K562 (cell line): ENCODE data around the gene PCSK6. TPM values are rescaled to one million over a fixed set of nuclear protein-coding genes. Genes with fewer than 3 reads are reported as not detected.

Experiments
- ATAC-seq: fragments of 200-7000 bp; cut with Tn5 transposase; 3 replicates; pipeline ENCODE4 v1.9.1; 2020; ENCODE audit warnings: moderate library complexity
- BruUV-seq: library from RNA; stranded (reverse); fragments of 400-500 nt; replicated peaks from 2 replicates; lab custom pipeline; 2021; lab: Mats Ljungman, UMichigan
- CTCF ChIA-PET: fragments of 300-600 bp; formaldehyde crosslinking; extraction: SDS; loops from one replicate; lab custom pipeline; 2021; ENCODE audit warnings: low intra/inter-chr PET ratio; lab: Yijun Ruan, JAX
- POLR2A ChIA-PET: fragments of 300-600, 350-650 bp; sonication (Branson Sonifier 250); formaldehyde crosslinking; extraction: SDS; loops from one replicate; lab custom pipeline; 2021; ENCODE audit warnings: antibody characterized with exemption, inconsistent platforms; lab: Yijun Ruan, JAX
- DNase-seq, 4 experiments: peaks; one replicate each; pipeline versions ENCODE4 v3.0.0 to v3.0.0-alpha.2; 2011 to 2018; ENCODE audit warnings: low spot score in 3 of 4, mixed read lengths in 3 of 4; ENCODE audit errors: extremely low read depth in 1 of 4
- FAIRE-seq: peaks from 2 replicates; lab custom pipeline; 2011; peaks lifted over from hg19 to GRCh38; lab: Jason Lieb, UNC
- H2AFZ ChIP-seq: 2 replicates; pipeline ENCODE4 v1.6.0; 2011; ENCODE audit warnings: low read depth, low read length, control low read depth, inconsistent platforms
- H3K27ac ChIP-seq: fragments of 200-600 bp; 3 replicates; pipeline ENCODE4 v1.8.0; 2011; ENCODE audit warnings: low read depth, mild to moderate bottlenecking, control low read depth, inconsistent platforms, low read length, moderate library complexity, mixed read lengths; ENCODE audit errors: extremely low read depth
- H3K27me3 ChIP-seq, 2 experiments: fragments of 300-600 bp in 1 of 2; 2 replicates in 1 of 2; 3 replicates in 1 of 2; pipeline versions ENCODE4 v1.6.0 to v1.8.0; 2011; ENCODE audit warnings: inconsistent platforms in 2 of 2, low read length in 2 of 2, mild to moderate bottlenecking in 1 of 2, mixed read lengths in 1 of 2, moderate library complexity in 1 of 2; ENCODE audit not compliant: control insufficient read depth in 2 of 2, insufficient read depth in 2 of 2
- H3K36me3 ChIP-seq: fragments of 300-600 bp; 3 replicates; pipeline ENCODE4 v1.8.0; 2011; ENCODE audit warnings: mild to moderate bottlenecking, low read length, inconsistent platforms; ENCODE audit not compliant: control insufficient read depth, insufficient read depth
- H3K4me1 ChIP-seq, 2 experiments: fragments of 200-600 bp in 1 of 2; replicated peaks in 1 of 2; 2 replicates in 1 of 2; 3 replicates in 1 of 2; pipeline versions ENCODE4 v1.5.1 to v1.8.0; 2011; ENCODE audit warnings: inconsistent platforms in 2 of 2, low read length in 2 of 2, mild to moderate bottlenecking in 1 of 2, mixed read lengths in 1 of 2, moderate library complexity in 1 of 2; ENCODE audit not compliant: control insufficient read depth in 2 of 2, insufficient read depth in 2 of 2
- H3K4me2 ChIP-seq: 2 replicates; pipeline ENCODE4 v1.6.1; 2011; ENCODE audit warnings: low read length, control low read depth, inconsistent platforms, mixed read lengths; ENCODE audit not compliant: insufficient read depth
- H3K4me3 ChIP-seq: fragments of 200-600 bp; sonication (generic), shearing (Covaris generic); 2 replicates; pipeline ENCODE4 v1.5.1; 2016; ENCODE audit warnings: control low read depth, inconsistent platforms
- H3K79me2 ChIP-seq: fragments of 200-600 bp; 3 replicates; pipeline ENCODE4 v1.8.0; 2011; ENCODE audit warnings: low read length, inconsistent platforms; ENCODE audit not compliant: control insufficient read depth, insufficient read depth
- H3K9ac ChIP-seq, 2 experiments: 2 replicates each; pipeline versions ENCODE4 v1.6.0 to v1.6.1; 2011; ENCODE audit warnings: low read depth in 2 of 2, low read length in 2 of 2, control low read depth in 1 of 2, inconsistent platforms in 1 of 2, mild to moderate bottlenecking in 1 of 2, mixed read lengths in 1 of 2; ENCODE audit not compliant: insufficient read depth in 1 of 2
- H3K9me1 ChIP-seq: one replicate; pipeline ENCODE4 v1.6.0; 2011; ENCODE audit warnings: inconsistent platforms, mild to moderate bottlenecking, low read length, moderate library complexity; ENCODE audit not compliant: control insufficient read depth, insufficient read depth
- H3K9me3 ChIP-seq: replicated peaks from 2 replicates; pipeline ENCODE4 v1.5.1; 2011; ENCODE audit warnings: low read depth, low read length, inconsistent platforms; ENCODE audit not compliant: control insufficient read depth, insufficient read depth
- H4K20me1 ChIP-seq: replicated peaks from 2 replicates; pipeline ENCODE4 v1.6.1; 2011; ENCODE audit warnings: low read length, inconsistent platforms, mixed read lengths; ENCODE audit not compliant: control insufficient read depth, insufficient read depth
- CBFA2T2 ChIP-seq: fragments of 450-650 bp; conservative IDR thresholded peaks from 2 replicates; pipeline ENCODE4 v1.6.1; 2017; ENCODE audit warnings: mild to moderate bottlenecking
- HDAC8 ChIP-seq: fragments of 450-650 bp; IDR thresholded peaks from 2 replicates; pipeline ENCODE4 v1.6.1; 2016; ENCODE audit warnings: mild to moderate bottlenecking, missing genetic modification characterization, moderate library complexity, missing compliant biosample characterization
- ILK ChIP-seq: fragments of 450-650 bp; IDR thresholded peaks from 2 replicates; pipeline ENCODE4 v1.6.1; 2016; ENCODE audit warnings: missing genetic modification characterization, low read depth, mild to moderate bottlenecking, missing compliant biosample characterization, moderate library complexity, borderline replicate concordance
- MTA3 ChIP-seq: fragments of 450-650 bp; formaldehyde crosslinking; IDR thresholded peaks from 2 replicates; pipeline ENCODE4 v1.6.1; 2017; ENCODE audit warnings: mild to moderate bottlenecking, borderline replicate concordance
- NR4A1 ChIP-seq, 2 experiments: fragments of 250-450 bp in 1 of 2; fragments of 450-650 bp in 1 of 2; sonication (Bioruptor Pico) in 1 of 2; IDR thresholded peaks; 2 replicates each; pipeline versions ENCODE4 v1.4.0 to v1.6.1; 2016 to 2020; ENCODE audit warnings: mild to moderate bottlenecking in 2 of 2, missing compliant biosample characterization in 1 of 2, missing genetic modification characterization in 1 of 2, moderate library complexity in 1 of 2
- NUFIP1 ChIP-seq: fragments of 450-650 bp; IDR thresholded peaks from 2 replicates; pipeline ENCODE4 v1.6.1; 2018; ENCODE audit not compliant: partially characterized antibody
- POLR2A ChIP-seq: fragments of 450-650 bp; conservative IDR thresholded peaks from 2 replicates; pipeline ENCODE4 v1.6.1; 2016
- RFX7 ChIP-seq: fragments of 250-450 bp; sonication (Bioruptor Pico); IDR thresholded peaks from 2 replicates; pipeline ENCODE4 v1.5.1; 2021; ENCODE audit warnings: mild to moderate bottlenecking
- SNIP1 ChIP-seq: fragments of 450-650 bp; IDR thresholded peaks from 2 replicates; pipeline ENCODE4 v1.7.1; 2017; ENCODE audit warnings: low read depth, mild to moderate bottlenecking
- SNRNP70 ChIP-seq: fragments of 200-400 bp; formaldehyde crosslinking; optimal IDR thresholded peaks from 2 replicates; pipeline ENCODE3; 2017; ENCODE audit warnings: low read depth, low read length
- SREBF1 ChIP-seq: fragments of 150-350 bp; IDR thresholded peaks from 2 replicates; pipeline ENCODE4 v1.6.1; 2014; ENCODE audit warnings: antibody characterized with exemption, low read depth, low read length, borderline replicate concordance
- ZBTB1 ChIP-seq: sonication (generic); formaldehyde crosslinking; IDR thresholded peaks from 2 replicates; pipeline ENCODE4 v1.8.1; 2023; ENCODE audit warnings: missing genetic modification reagents, low read depth, mild to moderate bottlenecking, borderline replicate concordance
- ZC3H11A ChIP-seq: IDR thresholded peaks from 2 replicates; pipeline ENCODE4 v1.6.1; 2012; ENCODE audit warnings: low read depth, low read length, improper control_type of control experiment
- ZC3H8 ChIP-seq: fragments of 450-650 bp; IDR thresholded peaks from 2 replicates; pipeline ENCODE4 v1.6.1; 2017
- ZNF57 ChIP-seq: fragments of 450-650 bp; formaldehyde crosslinking; IDR thresholded peaks from 2 replicates; pipeline ENCODE4 v1.4.0; 2020; ENCODE audit warnings: mild to moderate bottlenecking, moderate library complexity
- WGBS: fragments of 100-300 bp; shearing (Covaris generic); methylation state at CpG from one replicate; pipeline ENCODE4 v1.1.6; 2016; ENCODE audit warnings: low coverage, mixed read lengths; ENCODE audit not compliant: insufficient coverage; ENCODE audit errors: missing lambda C conversion rate; 5-methylcytosine and 5-hydroxymethylcytosine counted together
- in situ Hi-C: fragments of 300-500 bp; cut with MboI; formaldehyde crosslinking; loops from 4 replicates; pipeline ENCODE4 v1.15.0; 2018; ENCODE audit warnings: inconsistent platforms, mixed read lengths
- intact Hi-C: fragments of 100-400 bp; cut with micrococcal nuclease; formaldehyde crosslinking; loops from 2 replicates; pipeline ENCODE4 v1.14.2; 2022
- polyA plus RNA-seq, 8 experiments: library from polyadenylated mRNA; depleted of rRNA in 4 of 8; stranded (reverse) in 5 of 8; unstranded in 3 of 8; fragments of >200 nt; fragmentation: Nextera tagmentation in 2 of 8; fragmentation: Illumina TruSeq in 1 of 8; extraction: Ambion mirVana in 2 of 8; extraction: Trizol in 1 of 8; gene quantifications; 2 replicates each; pipeline versions ENCODE4 v1.2.1 to v1.2.3, GENCODE V29; 2011 to 2014; ENCODE audit warnings: inconsistent platforms in 1 of 8, missing spikeins in 1 of 8
- total RNA-seq, 7 experiments: library from RNA; depleted of rRNA in 6 of 7; stranded (reverse); fragments of >200 nt in 6 of 7; fragmentation: Illumina TruSeq in 2 of 7; extraction: Trizol in 2 of 7; gene quantifications; 2 replicates each; pipeline versions ENCODE4 v1.2.1 to v1.2.3, GENCODE V29; 2011 to 2021; ENCODE audit warnings: low replicate concordance in 1 of 7
- TF ChIP-seq, protein P1 (sequence below): fragments of 450-650 bp; formaldehyde crosslinking; IDR thresholded peaks from 2 replicates; pipeline ENCODE4 v1.4.0; 2020; ENCODE audit warnings: mild to moderate bottlenecking, moderate library complexity
- TF ChIP-seq, protein P2 (sequence below): fragments of 450-650 bp; IDR thresholded peaks from 2 replicates; pipeline ENCODE4 v1.6.1; 2016; ENCODE audit warnings: mild to moderate bottlenecking

Gene PCSK6
- total and polyA plus RNA-seq, 9 of the 15 experiments (the other 6 are each of a cell fraction or from before 2014, with no cell fraction given) = 2.2 to 32.6 (median 14.5) TPM

DNA sequence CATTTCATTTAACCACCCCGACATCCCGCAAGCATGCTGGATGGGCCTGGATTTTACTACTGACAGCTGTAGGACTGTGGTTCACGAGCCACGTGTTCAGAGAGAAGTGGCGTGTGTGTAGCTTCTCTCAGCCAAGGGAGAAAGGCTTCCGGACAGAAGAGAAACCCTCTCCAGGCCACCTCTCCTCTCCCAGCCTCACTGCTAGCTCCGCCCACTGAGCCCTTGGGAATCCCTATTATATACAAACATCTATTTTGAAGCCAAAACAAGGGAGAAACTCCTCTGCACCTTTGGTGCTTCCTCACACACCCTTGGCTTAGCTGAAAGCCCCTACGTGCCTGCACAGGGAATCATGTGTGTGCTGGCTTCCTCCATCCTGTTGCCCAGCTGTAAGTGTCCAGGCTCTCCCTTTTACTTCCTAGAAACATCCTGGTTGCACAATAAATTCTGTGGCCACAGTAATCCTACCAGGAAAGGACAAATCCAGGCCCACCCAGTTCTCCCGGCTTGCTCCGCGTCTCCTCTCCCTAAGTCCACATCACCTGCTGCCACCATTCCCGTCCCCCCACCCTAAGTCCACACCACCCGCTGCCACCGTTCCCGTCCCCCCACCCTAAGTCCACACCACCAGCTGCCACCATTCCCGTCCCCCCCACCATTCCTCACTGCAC lies 30.5 kb downstream of the PCSK6 start:
- Histone ChIP-seq H3K9ac (no peak overlapping the region), H3K4me2 (no peak overlapping the region), H3K4me3 (no peak overlapping the region), H3K27me3 (peaks cover 0 to 5% of the 10 kb centered on the region in 2 experiments; a peak in 1 of 5 replicates), H3K27ac (no peak overlapping the region), H3K9me3 (no peaks in the 10 kb centered on the region), H3K36me3 (no peaks in the 10 kb centered on the region), H3K9me1 (no peaks in the 10 kb centered on the region), H2AFZ (no peak overlapping the region), H4K20me1 (no peaks in the 10 kb centered on the region), H3K4me1 (peaks cover 13 to 29% of the 10 kb centered on the region in 2 experiments; a peak in 4 of 5 replicates), H3K79me2 (peaks cover 43% of the 10 kb centered on the region)
- DNase-seq = no peak
- POLR2A ChIA-PET = interaction anchor here (0.7 to 1.3 kb wide), 2 partner anchors 15 to 23 kb away, joined by 3 to 5 read pairs; no protein-coding TSS in a partner anchor
- in situ Hi-C loops (no loop called here), intact Hi-C loops (no loop called here)
- WGBS = 63% methylated on average over 10 of the region's 16 CpGs
- no peak for FAIRE-seq
- CTCF ChIA-PET = no interaction called here
- TF ChIP-seq NR4A1 (CRISPR knock-in tag; IDR thresholded peaks at IDR 0.05) = no peak
- no peak for TF ChIP-seq NR4A1 (tag; IDR thresholded peaks at IDR 0.05)
- TF ChIP-seq ZC3H8 = no peak
- TF ChIP-seq HDAC8 (tag) = no peak
- TF ChIP-seq ZNF57 = no peak
- no peak for TF ChIP-seq CBFA2T2
- no peak for TF ChIP-seq RFX7
- TF ChIP-seq ZBTB1 (CRISPR knock-in tag) = no peak
- TF ChIP-seq POLR2A = no peak
- TF ChIP-seq SNRNP70 = no peak
- TF ChIP-seq, protein P1, sequence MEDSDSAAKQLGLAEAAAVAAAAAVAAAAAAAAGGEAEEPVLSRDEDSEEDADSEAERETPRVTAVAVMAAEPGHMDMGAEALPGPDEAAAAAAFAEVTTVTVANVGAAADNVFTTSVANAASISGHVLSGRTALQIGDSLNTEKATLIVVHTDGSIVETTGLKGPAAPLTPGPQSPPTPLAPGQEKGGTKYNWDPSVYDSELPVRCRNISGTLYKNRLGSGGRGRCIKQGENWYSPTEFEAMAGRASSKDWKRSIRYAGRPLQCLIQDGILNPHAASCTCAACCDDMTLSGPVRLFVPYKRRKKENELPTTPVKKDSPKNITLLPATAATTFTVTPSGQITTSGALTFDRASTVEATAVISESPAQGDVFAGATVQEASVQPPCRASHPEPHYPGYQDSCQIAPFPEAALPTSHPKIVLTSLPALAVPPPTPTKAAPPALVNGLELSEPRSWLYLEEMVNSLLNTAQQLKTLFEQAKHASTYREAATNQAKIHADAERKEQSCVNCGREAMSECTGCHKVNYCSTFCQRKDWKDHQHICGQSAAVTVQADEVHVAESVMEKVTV (CRISPR knock-in tag) = no peak
- no peak for TF ChIP-seq MTA3
- TF ChIP-seq SNIP1 = no peak
- no peak for TF ChIP-seq ZC3H11A
- no peak for TF ChIP-seq NUFIP1
- TF ChIP-seq ILK (tag) = no peak
- TF ChIP-seq SREBF1 = no peak
- TF ChIP-seq, protein P2, sequence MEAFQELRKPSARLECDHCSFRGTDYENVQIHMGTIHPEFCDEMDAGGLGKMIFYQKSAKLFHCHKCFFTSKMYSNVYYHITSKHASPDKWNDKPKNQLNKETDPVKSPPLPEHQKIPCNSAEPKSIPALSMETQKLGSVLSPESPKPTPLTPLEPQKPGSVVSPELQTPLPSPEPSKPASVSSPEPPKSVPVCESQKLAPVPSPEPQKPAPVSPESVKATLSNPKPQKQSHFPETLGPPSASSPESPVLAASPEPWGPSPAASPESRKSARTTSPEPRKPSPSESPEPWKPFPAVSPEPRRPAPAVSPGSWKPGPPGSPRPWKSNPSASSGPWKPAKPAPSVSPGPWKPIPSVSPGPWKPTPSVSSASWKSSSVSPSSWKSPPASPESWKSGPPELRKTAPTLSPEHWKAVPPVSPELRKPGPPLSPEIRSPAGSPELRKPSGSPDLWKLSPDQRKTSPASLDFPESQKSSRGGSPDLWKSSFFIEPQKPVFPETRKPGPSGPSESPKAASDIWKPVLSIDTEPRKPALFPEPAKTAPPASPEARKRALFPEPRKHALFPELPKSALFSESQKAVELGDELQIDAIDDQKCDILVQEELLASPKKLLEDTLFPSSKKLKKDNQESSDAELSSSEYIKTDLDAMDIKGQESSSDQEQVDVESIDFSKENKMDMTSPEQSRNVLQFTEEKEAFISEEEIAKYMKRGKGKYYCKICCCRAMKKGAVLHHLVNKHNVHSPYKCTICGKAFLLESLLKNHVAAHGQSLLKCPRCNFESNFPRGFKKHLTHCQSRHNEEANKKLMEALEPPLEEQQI = no peak
- ATAC-seq = no peak
- BruUV-seq = no TSS peak
